ENCODE data around the gene SGK1.

GRCh38 chr6:134229520-134229919 is 88.4 kb downstream of the SGK1 start:
- TF ChIP-seq CTCF (IDR thresholded peaks at IDR 0.05) (no peak), POLR2A (IDR thresholded peaks at IDR 0.05) (no peak)
